NCI-H1694 (cell line): ENCODE data around the gene HDAC11.
"Not testable (repeated sequence)": the region's sequence is repeated elsewhere in the genome, so short reads cannot be mapped to it uniquely, and the experiment has no call there.

Experiments used
- DNase-seq: peaks from one replicate; lab custom pipeline; 2025; lab: John Stamatoyannopoulos, UW

HDAC11 gene

GRCh38 chr3:13479582-13480339, at the start of gene HDAC11:
TSS of gene HDAC11 (plus strand) at chr3:13480306. CDS start at chr3:13480348, 42 bp downstream.
- DNase-seq: peak; percentile 54

- DNase-seq: not testable (repeated sequence)
Observed at GRCh38 chr3:13430411-13430875, 49.7 kb upstream of the HDAC11 start.

GRCh38 chr3:13432093-13432492, 48.0 kb upstream of the HDAC11 start:
- no peak for DNase-seq

GRCh38 chr3:13433912-13434311, 46.2 kb upstream of the HDAC11 start:
- no peak for DNase-seq

- not testable (repeated sequence) for DNase-seq
Observed at GRCh38 chr3:13436213-13436612, 43.9 kb upstream of the HDAC11 start.

GRCh38 chr3:13440204-13440817, 39.8 kb upstream of the HDAC11 start:
- no peak for DNase-seq

- not testable (repeated sequence) for DNase-seq
Observed at GRCh38 chr3:13442882-13443281, 37.2 kb upstream of the HDAC11 start.

- no peak for DNase-seq
Observed at GRCh38 chr3:13451301-13451673, 28.8 kb upstream of the HDAC11 start.

GRCh38 chr3:13452490-13453335, 27.4 kb upstream of the HDAC11 start:
- DNase-seq: peak; percentile 32

- DNase-seq: no peak
Observed at GRCh38 chr3:13455644-13456043, 24.5 kb upstream of the HDAC11 start.

GRCh38 chr3:13457593-13457992, 22.5 kb upstream of the HDAC11 start:
- no peak for DNase-seq

GRCh38 chr3:13459605-13460340, 20.3 kb upstream of the HDAC11 start:
- DNase-seq: no peak

GRCh38 chr3:13460341-13460736, 19.8 kb upstream of the HDAC11 start:
- DNase-seq: no peak

- no peak for DNase-seq
Observed at GRCh38 chr3:13461169-13462124, 18.7 kb upstream of the HDAC11 start.

- DNase-seq: no peak
Observed at GRCh38 chr3:13462125-13462629, 17.9 kb upstream of the HDAC11 start.

- no peak for DNase-seq
Observed at GRCh38 chr3:13462822-13463221, 17.3 kb upstream of the HDAC11 start.

GRCh38 chr3:13463618-13464400, 16.3 kb upstream of the HDAC11 start:
- no peak for DNase-seq

- no peak for DNase-seq
Observed at GRCh38 chr3:13465236-13465873, 14.8 kb upstream of the HDAC11 start.

- DNase-seq: no peak
Observed at GRCh38 chr3:13466781-13467180, 13.3 kb upstream of the HDAC11 start.
